Measurements from ENCODE around the gene BTBD9. TPM values are rescaled to one million over a fixed set of nuclear protein-coding genes. Genes with fewer than 3 reads are reported as not detected.

The BTBD9 gene
- total RNA-seq, 4 donors from 2014 or later, result 8.6 to 34.1 (median 30.8) TPM

DNA sequence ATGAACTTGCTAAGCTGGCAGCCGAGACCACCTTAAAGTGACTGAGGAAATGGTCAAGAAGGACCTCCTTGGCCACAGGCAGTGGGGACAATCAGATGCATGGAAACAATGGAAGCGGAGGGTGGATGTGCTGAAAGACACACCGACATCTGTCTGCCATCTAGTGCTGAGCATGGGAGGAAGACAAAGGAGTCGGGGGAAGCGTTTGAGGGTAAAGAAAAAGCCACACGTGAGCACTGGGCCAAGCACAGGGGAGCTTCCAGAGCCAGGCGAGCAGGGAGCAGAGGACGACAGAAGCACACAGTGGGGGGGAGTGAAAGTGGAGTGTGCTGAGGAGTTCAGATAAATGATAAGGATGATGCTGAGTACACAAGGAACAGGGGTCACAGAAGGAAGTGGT, 452.4 kb downstream of the BTBD9 start:
- Histone ChIP-seq H3K27ac (no peak overlapping the region), H3K27me3 (no peaks in the 10 kb centered on the region), H3K36me3 (no peaks in the 10 kb centered on the region), H3K4me1 (no peaks in the 10 kb centered on the region), H3K4me3 (no peak overlapping the region), H3K9me3 (no peaks in the 10 kb centered on the region)
- in situ Hi-C loops (cut with MboI; ENCODE audit: low pct_ligation_motif_present in 1 of 4, low pct_unique_long_range_greater_than_20kb in 1 of 4, low sequenced_read_pairs in 3 of 4) (no loop called here), intact Hi-C loops (cut with DNase I; ENCODE audit: low total_unique reads) (no loop called here)
- no peak for TF ChIP-seq POLR2AphosphoS5 (IDR thresholded peaks at IDR 0.05)
- no peak for TF ChIP-seq POLR2A (IDR thresholded peaks at IDR 0.05)
- no peak for TF ChIP-seq CTCF (IDR thresholded peaks at IDR 0.05)
- TF ChIP-seq EP300 (IDR thresholded peaks at IDR 0.05; ENCODE audit: low read depth), result no peak
- 76 to 79% methylated on average over 3 to 8 of the region's 8 CpGs for WGBS, 2 donors (ENCODE audit: low coverage in 1 of 2)
- DNase-seq, result no peak

- Histone ChIP-seq H3K27me3 (no peaks in the 10 kb centered on the region), H3K4me3 (no peak overlapping the region), H3K27ac (no peak overlapping the region), H3K4me1 (no peaks in the 10 kb centered on the region), H3K36me3 (no peaks in the 10 kb centered on the region), H3K9me3 (no peaks in the 10 kb centered on the region)
- TF ChIP-seq POLR2AphosphoS5 (IDR thresholded peaks at IDR 0.05) (no peak), EP300 (IDR thresholded peaks at IDR 0.05; ENCODE audit: low read depth) (no peak), CTCF (IDR thresholded peaks at IDR 0.05) (no peak), POLR2A (IDR thresholded peaks at IDR 0.05) (no peak)
- in situ Hi-C loops (cut with MboI; ENCODE audit: low pct_ligation_motif_present in 1 of 4, low pct_unique_long_range_greater_than_20kb in 1 of 4, low sequenced_read_pairs in 3 of 4) (no loop called here), intact Hi-C loops (cut with DNase I; ENCODE audit: low total_unique reads) (no loop called here)
- no peak for DNase-seq
- WGBS, 2 donors (ENCODE audit: low coverage in 1 of 2), result 95 to 100% methylated on average over 5 to 8 of the region's 8 CpGs
Measured at GRCh38 chr6:38185752-38186151, 454.0 kb downstream of the BTBD9 start.

GRCh38 chr6:38185244-38185643, 454.5 kb downstream of the BTBD9 start:
- DNase-seq, result no peak
- intact Hi-C loops (cut with DNase I; ENCODE audit: low total_unique reads), result no loop called here
- Histone ChIP-seq H3K4me3 (no peak overlapping the region), H3K36me3 (no peaks in the 10 kb centered on the region), H3K27me3 (no peaks in the 10 kb centered on the region), H3K27ac (no peak overlapping the region), H3K4me1 (no peaks in the 10 kb centered on the region), H3K9me3 (no peaks in the 10 kb centered on the region)
- no peak for TF ChIP-seq CTCF (IDR thresholded peaks at IDR 0.05)
- in situ Hi-C loops (cut with MboI; ENCODE audit: low pct_ligation_motif_present in 1 of 4, low pct_unique_long_range_greater_than_20kb in 1 of 4, low sequenced_read_pairs in 3 of 4), result no loop called here
- 97% methylated on average over 6 of the region's 6 CpGs; no CpG with 5 or more reads in 1 of the 2 donors for WGBS, 2 donors (ENCODE audit: low coverage in 1 of 2)

DNA sequence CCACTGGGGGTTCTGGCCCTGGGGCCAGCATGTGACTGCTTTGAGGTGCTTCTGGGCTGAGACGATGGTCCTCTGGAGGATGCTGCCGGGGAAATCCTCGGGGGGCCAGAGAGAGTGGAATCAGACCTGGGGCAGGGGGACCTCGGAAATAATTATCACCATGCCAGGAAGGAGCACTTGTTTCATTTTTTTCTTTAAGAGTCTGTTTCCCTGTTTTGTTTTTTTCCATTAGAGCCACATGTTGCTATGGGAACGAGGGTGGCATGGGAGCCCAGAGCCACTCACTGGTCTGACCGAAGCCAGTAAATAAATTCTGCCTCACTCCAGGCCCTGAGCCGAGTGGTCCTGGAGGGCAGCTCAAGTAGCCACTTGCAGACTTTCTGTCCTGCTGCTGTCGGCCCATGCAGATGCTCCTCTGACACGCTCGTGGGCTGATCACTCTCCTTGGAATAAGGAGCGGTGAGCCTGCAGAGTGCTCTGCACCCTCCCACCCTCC, 455.1 kb downstream of the BTBD9 start:
- TF ChIP-seq POLR2A (IDR thresholded peaks at IDR 0.05) (no peak), POLR2AphosphoS5 (IDR thresholded peaks at IDR 0.05) (no peak)
- in situ Hi-C loops (cut with MboI; ENCODE audit: low pct_ligation_motif_present in 1 of 4, low pct_unique_long_range_greater_than_20kb in 1 of 4, low sequenced_read_pairs in 3 of 4), result no loop called here

More for the DNA sequence above, 455.1 kb downstream of the BTBD9 start:
- H3K27me3 ChIP-seq, result no peaks in the 10 kb centered on the region
- intact Hi-C loops (cut with DNase I; ENCODE audit: low total_unique reads), result no loop called here
- H3K36me3 ChIP-seq, result no peaks in the 10 kb centered on the region
- H3K27ac ChIP-seq, result no peak overlapping the region
- no peak for DNase-seq
- no peaks in the 10 kb centered on the region for H3K9me3 ChIP-seq
- 85 to 100% methylated on average over 3 to 11 of the region's 11 CpGs for WGBS, 2 donors (ENCODE audit: low coverage in 1 of 2)
- H3K4me1 ChIP-seq, result no peaks in the 10 kb centered on the region
- no peak overlapping the region for H3K4me3 ChIP-seq

All from transverse colon (tissue), 4 donors.